GM18507 (cell line): ENCODE data around the gene P3H2.
A peak's percentile ranks its signal among the peaks of the same experiment; 100 is the strongest.

ENCODE experiments used
- DNase-seq: peaks from one replicate; pipeline ENCODE4 v3.0.0; 2011; ENCODE audit warnings: low read depth; ENCODE audit not compliant: insufficient read length; ENCODE audit errors: extremely low spot score
- FAIRE-seq: peaks from 2 replicates; lab custom pipeline; 2011; peaks lifted over from hg19 to GRCh38; lab: Jason Lieb, UNC

The P3H2 gene

DNA sequence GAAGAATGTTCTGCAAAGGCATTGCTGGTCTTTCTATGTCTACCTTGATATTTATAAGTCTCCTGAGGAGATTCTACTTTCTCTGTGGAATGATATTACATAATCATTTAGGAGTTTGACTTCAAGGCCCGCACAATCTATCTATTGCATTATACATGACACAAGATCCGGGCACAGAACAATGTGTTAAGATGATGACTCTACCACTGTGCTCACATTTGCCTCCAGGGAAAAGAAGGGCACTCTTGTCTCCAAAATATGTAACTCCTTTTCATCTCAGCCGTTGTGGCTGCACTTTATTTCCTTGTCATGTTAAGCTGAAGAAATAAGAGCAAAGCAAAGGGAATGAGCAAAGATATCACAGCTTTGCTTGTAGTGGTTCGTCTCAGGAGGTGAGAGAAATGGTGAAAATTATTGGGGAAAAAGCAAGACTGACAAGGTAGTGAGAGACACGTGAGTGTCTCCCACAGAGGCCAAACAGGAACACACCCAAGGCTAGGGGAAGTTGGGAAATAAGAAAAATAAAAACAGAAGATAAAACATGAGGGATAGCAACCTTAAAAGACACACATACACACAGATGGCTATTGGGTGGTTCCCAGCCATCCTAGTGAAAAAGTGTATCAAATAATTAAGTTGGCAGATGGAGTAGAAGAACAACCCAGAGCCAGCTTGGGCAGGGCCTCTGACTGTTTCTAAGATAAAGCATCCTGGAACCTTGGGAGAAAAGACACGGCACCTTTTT is 184.3 kb downstream of the P3H2 start:
- no peak for FAIRE-seq

DNA sequence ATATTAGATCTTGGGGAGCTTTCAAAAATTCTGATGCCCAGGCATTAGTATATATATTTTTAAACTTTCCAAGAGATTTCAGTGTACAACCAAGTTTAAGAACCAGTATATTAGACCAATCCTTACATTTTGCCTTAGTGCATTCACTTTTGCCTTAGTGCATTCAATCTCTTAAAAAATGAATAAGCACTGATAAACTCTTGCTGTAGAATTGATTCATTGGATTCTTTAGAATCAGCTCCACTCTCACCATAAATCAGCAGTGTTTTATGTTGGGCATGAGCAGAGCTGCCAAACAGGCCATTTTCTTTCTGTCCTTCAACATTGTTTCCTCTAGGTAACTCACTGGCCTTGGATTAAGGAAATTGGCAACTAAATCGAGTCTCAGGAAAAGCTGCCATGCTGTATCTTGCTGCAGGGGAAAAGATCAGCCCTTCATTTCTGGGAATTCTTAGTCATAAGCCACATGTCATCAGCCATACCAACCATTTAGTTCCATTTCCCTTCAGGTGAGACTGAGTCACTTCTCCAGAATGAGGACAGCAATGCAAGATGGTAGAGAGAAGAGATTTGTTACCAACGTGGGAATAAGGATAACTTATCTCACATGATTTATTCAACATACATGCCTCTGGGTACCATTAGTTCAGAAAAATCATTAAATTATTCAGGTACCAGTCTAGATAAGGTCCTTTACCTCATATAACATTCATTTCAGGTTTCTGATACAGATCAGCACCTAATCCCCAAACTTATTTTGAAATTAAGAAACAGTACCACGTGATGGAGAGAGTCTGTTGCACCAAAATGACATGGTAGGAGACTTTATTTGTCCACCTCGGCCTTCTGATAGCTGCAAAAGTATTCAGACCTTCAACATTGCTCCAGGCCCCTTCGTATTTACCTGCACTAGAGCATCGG is 192.5 kb downstream of the P3H2 start:
- FAIRE-seq (no peak), DNase-seq (no peak)

More for the DNA sequence above, 184.3 kb downstream of the P3H2 start:
- no peak for DNase-seq

DNA sequence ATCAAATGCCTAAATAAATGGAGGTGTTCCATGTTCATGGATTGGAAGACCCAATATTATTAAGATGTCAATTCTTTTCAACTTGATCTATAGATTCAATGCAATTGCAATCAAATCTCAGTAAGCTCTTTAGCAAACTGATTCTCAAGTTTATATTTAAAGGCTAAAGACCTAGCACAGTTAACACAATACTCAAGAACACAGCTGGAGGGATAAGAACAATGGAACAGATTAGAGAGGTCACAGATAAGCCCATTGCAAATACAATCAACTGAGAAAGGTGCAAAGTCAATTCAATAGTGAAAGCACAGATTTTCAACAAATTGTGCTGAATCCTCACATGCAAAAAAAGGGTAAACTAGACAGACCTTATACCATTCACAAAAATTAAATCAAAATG is 198.9 kb downstream of the P3H2 start:
- FAIRE-seq (peak; percentile 31), DNase-seq (no peak)

DNA sequence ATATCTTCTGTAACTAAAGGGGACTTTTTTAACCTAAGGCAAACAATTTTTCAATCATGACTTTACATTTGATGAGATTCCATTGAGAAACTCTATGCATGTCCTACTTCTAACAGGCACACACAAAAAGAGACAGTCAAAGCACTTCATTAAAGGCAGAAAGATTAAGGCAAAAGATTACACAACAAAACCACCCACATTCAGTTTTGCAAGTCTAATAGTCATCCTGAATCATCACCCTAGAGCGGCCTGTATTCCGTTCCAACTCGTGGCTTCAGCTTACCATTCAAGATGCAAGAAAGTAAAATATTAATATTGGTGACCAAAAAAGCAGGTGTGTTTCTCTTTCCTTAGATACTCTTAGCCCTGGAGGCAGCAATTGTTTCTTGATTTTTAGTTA is 205.9 kb downstream of the P3H2 start:
- FAIRE-seq (no peak), DNase-seq (no peak)

DNA sequence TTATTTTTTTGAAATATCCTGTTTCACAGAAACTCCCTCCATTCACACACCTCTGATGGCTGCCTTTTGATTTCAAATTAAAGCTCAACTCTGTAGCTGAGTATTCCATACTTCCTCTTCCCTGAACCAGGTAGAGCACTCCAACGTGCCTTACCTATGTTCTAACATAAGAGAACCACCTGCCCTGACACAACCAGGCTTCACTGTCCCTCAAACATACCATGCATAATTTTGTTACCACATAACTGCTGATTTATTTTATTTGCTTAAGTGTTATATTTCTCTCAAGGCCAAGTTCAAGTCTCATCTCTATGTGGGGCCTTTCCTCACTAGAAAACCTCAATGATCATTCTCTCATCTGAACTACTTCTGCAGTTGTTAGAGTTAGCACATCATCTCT is 209.7 kb downstream of the P3H2 start:
- no peak for DNase-seq
- FAIRE-seq, result no peak

DNA sequence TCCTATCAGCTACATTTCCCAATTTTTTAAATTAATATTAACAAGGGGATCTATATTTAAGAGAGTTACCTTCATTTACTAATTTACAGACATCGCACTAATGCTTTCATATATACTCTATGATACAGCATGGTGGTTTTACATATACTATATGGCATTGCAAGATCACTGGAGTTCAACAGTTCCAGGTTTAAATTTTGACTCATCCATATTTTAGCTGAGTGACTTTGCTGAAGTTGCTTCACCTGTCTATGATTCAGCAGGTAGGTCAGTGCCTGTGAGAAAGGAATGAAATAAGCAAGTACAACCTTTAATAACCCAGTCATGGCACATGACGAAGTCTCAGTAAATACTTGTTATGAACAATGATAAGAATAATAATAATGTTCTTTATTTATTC is 211.1 kb downstream of the P3H2 start:
- FAIRE-seq (no peak), DNase-seq (no peak)

DNA sequence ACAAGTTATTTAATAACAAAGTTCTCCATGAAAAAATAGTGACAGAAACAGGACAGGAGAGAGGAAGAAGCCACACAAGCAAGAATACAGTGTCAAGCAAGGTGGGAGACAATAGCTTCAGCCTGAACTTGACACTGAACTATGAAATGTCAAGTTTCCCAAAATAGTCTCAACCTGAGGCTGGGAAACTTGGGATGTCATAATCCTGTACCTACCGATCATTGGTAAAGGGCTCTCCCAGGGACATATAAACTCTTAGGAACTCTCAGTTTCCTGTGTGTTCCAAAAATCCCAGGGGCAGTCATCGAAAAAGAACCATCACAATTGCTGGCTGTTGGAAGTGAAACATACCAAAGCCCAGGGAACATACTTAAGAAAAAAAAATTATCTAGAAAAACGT is 211.6 kb downstream of the P3H2 start:
- no peak for DNase-seq
- no peak for FAIRE-seq

DNA sequence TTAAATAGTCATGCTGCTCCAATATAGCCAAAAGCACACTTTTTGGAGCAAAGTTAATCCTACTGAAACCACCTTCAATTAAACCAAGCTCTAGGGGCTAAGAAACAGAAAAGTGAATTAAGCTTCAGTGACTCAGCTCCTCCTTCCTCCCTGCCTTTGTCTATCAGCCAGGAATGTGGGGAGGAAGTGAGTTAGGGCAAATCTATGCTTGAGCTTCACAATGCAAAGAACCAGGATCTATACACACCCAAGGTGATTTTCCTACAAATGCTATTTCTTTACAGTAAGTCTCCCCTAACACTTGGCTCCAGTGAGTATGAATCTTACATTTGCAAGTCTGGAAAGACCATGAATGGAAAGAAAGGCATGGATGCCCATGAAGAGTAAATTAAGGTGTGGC is 212.1 kb downstream of the P3H2 start:
- FAIRE-seq (no peak), DNase-seq (no peak)

DNA sequence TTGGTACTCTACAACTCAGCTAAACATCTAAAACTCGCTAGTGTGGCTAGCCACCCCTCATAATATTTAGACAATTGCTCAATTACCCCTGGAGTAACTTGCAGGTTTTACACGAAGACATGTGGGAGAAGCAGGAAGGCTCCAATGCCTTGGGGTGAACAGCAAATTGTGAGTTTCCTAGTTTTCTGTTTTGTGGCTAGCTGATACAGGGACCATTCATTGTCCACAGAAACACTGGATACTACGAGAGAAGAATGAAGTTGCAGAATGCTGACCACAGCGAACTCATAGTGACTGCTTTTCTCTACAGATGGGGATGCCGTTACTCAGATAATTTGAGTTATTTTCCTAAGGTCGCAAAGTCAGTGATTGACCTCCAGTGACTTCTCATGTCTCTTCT is 212.9 kb downstream of the P3H2 start:
- no peak for FAIRE-seq
- DNase-seq, result no peak
